ENCODE results near the gene OR6B3. TPM values are rescaled to one million over a fixed set of nuclear protein-coding genes. Genes with fewer than 3 reads are reported as not detected.

Gene OR6B3
- total and polyA plus RNA-seq, 11 donors: not detected

- DNase-seq: peak in 2 of 5 donors; percentile 18 to 40
- H3K27ac ChIP-seq: peak overlapping the region; percentile 92 to 99 (median 98)
- intact Hi-C loops (cut with DNase I): loop anchor here in 2 of 10 donors (2.0 to 10.0 kb wide), 2 partner anchors 112 to 540 kb away; partner anchors contain the start of genes COPS9 (in 1 of the 2), DUSP28 (in 1 of the 2) and RNPEPL1 (in 1 of the 2)
- ATAC-seq: peak in 2 of 4 donors; percentile 36 to 49
- no peaks in the 10 kb centered on the region for H3K9me3 ChIP-seq
- 0% methylated on average over 8 to 22 of the region's 22 CpGs for WGBS, 4 donors
- TF ChIP-seq CTCF (IDR thresholded peaks at IDR 0.05) (no peak), POLR2A (IDR thresholded peaks at IDR 0.05) (no peak)
- peaks cover 0 to 33% (median 15%) of the 10 kb centered on the region in 12 donors for H3K4me1 ChIP-seq
- no peaks in the 10 kb centered on the region for H3K27me3 ChIP-seq
- peaks cover 0 to 19% (median 16%) of the 10 kb centered on the region in 9 donors for H3K36me3 ChIP-seq
- H3K4me3 ChIP-seq: peak overlapping the region; percentile 54 to 99 (median 95)
These were observed 28.6 kb downstream of the OR6B3 start for GRCh38 chr2:240024766-240025165.

GRCh38 chr2:240023792-240024191, 29.5 kb downstream of the OR6B3 start:
- no peak for ATAC-seq
- intact Hi-C loops (cut with DNase I): loop anchor here in 2 of 10 donors (2.0 to 10.0 kb wide), 2 partner anchors 113 to 541 kb away; partner anchors contain the start of genes COPS9 (in 1 of the 2), DUSP28 (in 1 of the 2) and RNPEPL1 (in 1 of the 2)
- H3K27ac ChIP-seq: no peak overlapping the region

GRCh38 chr2:240021488-240022104, 31.7 kb downstream of the OR6B3 start:
- TF ChIP-seq POLR2A (IDR thresholded peaks at IDR 0.05) (no peak), CTCF (IDR thresholded peaks at IDR 0.05) (peak; percentile 54 to 82 (median 71))
- ATAC-seq (peak in 1 of 4 donors; percentile 24), DNase-seq (peak; percentile 31 to 78 (median 57))
- Histone ChIP-seq H3K4me1 (peaks cover 0 to 33% (median 15%) of the 10 kb centered on the region in 12 donors), H3K36me3 (peaks cover 0 to 48% (median 45%) of the 10 kb centered on the region in 9 donors), H3K4me3 (no peak overlapping the region), H3K27me3 (no peaks in the 10 kb centered on the region), H3K27ac (no peak overlapping the region), H3K9me3 (no peaks in the 10 kb centered on the region)
- intact Hi-C loops (cut with DNase I): loop anchor here in 1 of 10 donors (10.0 kb wide), 1 partner anchor 543 kb away; the partner anchor contains the start of genes DUSP28 and RNPEPL1
- WGBS, 4 donors: 46 to 57% (median 52%) methylated on average over 6 to 9 of the region's 9 CpGs

More at GRCh38 chr2:240023792-240024191, 29.5 kb downstream of the OR6B3 start:
- H3K27me3 ChIP-seq: no peaks in the 10 kb centered on the region
- peaks cover 0 to 26% (median 23%) of the 10 kb centered on the region in 9 donors for H3K36me3 ChIP-seq
- no peak for DNase-seq
- no peaks in the 10 kb centered on the region for H3K9me3 ChIP-seq
- 59 to 74% (median 66%) methylated on average over 9 of the region's 9 CpGs for WGBS, 4 donors
- TF ChIP-seq POLR2A (IDR thresholded peaks at IDR 0.05) (no peak), CTCF (IDR thresholded peaks at IDR 0.05) (no peak)
- H3K4me1 ChIP-seq: peaks cover 0 to 33% (median 15%) of the 10 kb centered on the region in 12 donors
- peak overlapping the region in 9 of 12 donors; percentile 85 to 99 (median 96) for H3K4me3 ChIP-seq

GRCh38 chr2:240018071-240018750, 35.1 kb downstream of the OR6B3 start:
- no peak overlapping the region for H3K4me3 ChIP-seq
- DNase-seq (no peak), ATAC-seq (no peak)
- no peaks in the 10 kb centered on the region for H3K9me3 ChIP-seq
- TF ChIP-seq POLR2A (IDR thresholded peaks at IDR 0.05) (no peak), CTCF (IDR thresholded peaks at IDR 0.05) (no peak)
- intact Hi-C loops (cut with DNase I): no loop called here
- H3K27me3 ChIP-seq: no peaks in the 10 kb centered on the region
- peaks cover 0 to 82% (median 79%) of the 10 kb centered on the region in 9 donors for H3K36me3 ChIP-seq
- H3K4me1 ChIP-seq: peaks cover 0 to 19% (median 5%) of the 10 kb centered on the region in 12 donors
- WGBS, 4 donors: 93 to 95% (median 94%) methylated on average over 11 of the region's 11 CpGs
- H3K27ac ChIP-seq: no peak overlapping the region
